Stomach (tissue), 9 donors: ENCODE measurements around the gene ZNF653. TPM values are rescaled to one million over a fixed set of nuclear protein-coding genes. Genes with fewer than 3 reads are reported as not detected.

Experiments used
- DNase-seq, 2 donors: peaks; one replicate each; pipeline versions ENCODE4 v3.0.0 to v3.0.0-alpha.2; 2013 to 2019
- H3K27ac ChIP-seq, 5 donors: fragments of 200-600 bp in 4 of 5; sonication (generic) in 4 of 5; one replicate each; pipeline ENCODE4 v1.5.1; 2013 to 2019; ENCODE audit warnings: mild to moderate bottlenecking in 1 of 5, moderate library complexity in 1 of 5
- H3K27me3 ChIP-seq, 3 donors: fragments of 200-600 bp; sonication (generic); one replicate each; pipeline ENCODE4 v1.5.1; 2017 to 2019; ENCODE audit warnings: mixed run types in 1 of 3
- H3K36me3 ChIP-seq, 4 donors: fragments of 200-600 bp; sonication (generic); 1 replicate in 3 of 4; 2 replicates in 1 of 4; pipeline ENCODE4 v1.5.1; 2016 to 2019
- H3K4me1 ChIP-seq, 4 donors: fragments of 200-600 bp; sonication (generic); one replicate each; pipeline ENCODE4 v1.5.1; 2016 to 2019
- H3K4me3 ChIP-seq, 4 donors: fragments of 200-600 bp; sonication (generic) in 3 of 4; one replicate each; pipeline ENCODE4 v1.5.1; 2016 to 2019; ENCODE audit warnings: mild to moderate bottlenecking in 1 of 4
- H3K9me3 ChIP-seq, 4 donors: fragments of 200-600 bp; sonication (generic); one replicate each; pipeline ENCODE4 v1.5.1; 2016 to 2019
- EP300 ChIP-seq: sonication (generic); formaldehyde crosslinking; IDR thresholded peaks from one replicate; pipeline ENCODE4 v1.6.1; 2017; ENCODE audit warnings: antibody characterized with exemption
- POLR2A ChIP-seq, 4 donors: fragments of 450-650 bp; IDR thresholded peaks; one replicate each; pipeline ENCODE4 v1.6.1; 2016; ENCODE audit warnings: antibody characterized with exemption in 4 of 4, control low read depth in 2 of 4, mild to moderate bottlenecking in 1 of 4, moderate library complexity in 1 of 4
- POLR2AphosphoS5 ChIP-seq, 3 donors: sonication (generic); formaldehyde crosslinking; IDR thresholded peaks; one replicate each; pipeline ENCODE4 v1.6.1; 2016; ENCODE audit warnings: antibody characterized with exemption in 3 of 3
- WGBS, 5 donors: extraction: QIAGEN DNeasy Blood & Tissue Kit in 3 of 5; methylation state at CpG; one replicate each; pipeline versions ENCODE4 v1.1.5 to v1.1.7; 2013 to 2018; 5-methylcytosine and 5-hydroxymethylcytosine counted together
- intact Hi-C: fragments of 100-400 bp; cut with DNase I; formaldehyde crosslinking; loops from one replicate; pipeline ENCODE4 v1.15.1; 2023; ENCODE audit warnings: low total_unique reads
- polyA plus RNA-seq, 3 donors: library from polyadenylated mRNA; stranded (reverse); fragments of 200-250 nt; gene quantifications; one replicate each; pipeline ENCODE4 v1.2.3, GENCODE V29; 2013
- total RNA-seq, 5 donors: library from RNA; depleted of rRNA; stranded (reverse); fragments of >200 nt; gene quantifications; one replicate each; pipeline versions ENCODE4 v1.1.0 to v1.2.3, GENCODE V29; 2014 to 2016
- TF ChIP-seq, protein P1 (sequence below), 7 experiments: fragments of 450-650 bp in 4 of 7; fragments of 200-600 bp in 3 of 7; sonication (generic) in 3 of 7; IDR thresholded peaks; one replicate each; pipeline ENCODE4 v1.5.1; 2016 to 2019; ENCODE audit warnings: antibody characterized with exemption in 7 of 7, control low read depth in 2 of 7, mild to moderate bottlenecking in 1 of 7
- donor health status: healthy with polysubstance abuse.
- donor health status: Bipolar disorder and iron deficiency.
- donor health status: healthy.

ZNF653 gene
- total and polyA plus RNA-seq, 8 donors: 6.7 to 99.6 (median 13.9) TPM

DNA sequence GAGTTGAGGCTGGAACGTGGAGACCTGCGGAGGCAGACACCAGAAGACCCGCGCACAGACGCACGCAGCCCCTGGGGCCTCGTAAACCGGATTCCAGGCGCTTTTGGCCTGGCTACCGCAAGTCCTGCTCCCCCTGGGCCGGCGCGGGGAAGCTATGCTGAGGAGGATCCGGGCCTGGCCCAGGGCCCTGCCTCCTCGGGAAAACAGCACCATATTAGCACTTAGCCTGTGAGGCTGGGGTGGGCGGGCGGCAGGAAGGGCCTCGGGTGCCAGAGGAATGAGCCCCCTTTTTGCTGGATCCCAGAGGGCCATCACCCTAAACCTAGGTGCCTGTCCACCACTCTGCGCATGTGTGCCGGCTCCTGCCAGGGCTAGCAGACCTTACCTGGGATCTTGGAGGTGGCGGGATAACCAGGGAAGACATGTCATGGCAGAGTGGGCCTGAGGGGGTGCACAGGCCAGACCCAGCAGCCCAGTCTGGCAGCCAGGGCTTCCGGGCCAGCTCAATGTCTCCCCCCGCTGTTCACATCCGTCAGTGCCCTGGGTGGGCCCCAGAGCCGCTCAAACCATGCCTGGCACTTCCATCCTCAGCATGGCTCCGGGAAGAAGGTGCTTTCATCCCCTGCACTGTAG is 46.1 kb upstream of the ZNF653 start:
- peaks cover 0 to 19% (median 9%) of the 10 kb centered on the region in 4 donors for H3K4me1 ChIP-seq
- H3K27ac ChIP-seq: peak overlapping the region in 4 of 5 donors; percentile 50 to 85 (median 76)
- H3K9me3 ChIP-seq: no peaks in the 10 kb centered on the region
- DNase-seq: peak in 1 of 2 donors; percentile 48
- H3K27me3 ChIP-seq: no peaks in the 10 kb centered on the region
- 76 to 90% (median 85%) methylated on average over 18 to 26 of the region's 26 CpGs for WGBS, 5 donors
- TF ChIP-seq EP300 (no peak), POLR2AphosphoS5 (IDR thresholded peaks at IDR 0.05) (peak in 1 of 3 donors; percentile 11)
- intact Hi-C loops: no loop called here
- H3K4me3 ChIP-seq: no peak overlapping the region
- H3K36me3 ChIP-seq: peaks cover 29 to 79% (median 66%) of the 10 kb centered on the region in 4 donors

DNA sequence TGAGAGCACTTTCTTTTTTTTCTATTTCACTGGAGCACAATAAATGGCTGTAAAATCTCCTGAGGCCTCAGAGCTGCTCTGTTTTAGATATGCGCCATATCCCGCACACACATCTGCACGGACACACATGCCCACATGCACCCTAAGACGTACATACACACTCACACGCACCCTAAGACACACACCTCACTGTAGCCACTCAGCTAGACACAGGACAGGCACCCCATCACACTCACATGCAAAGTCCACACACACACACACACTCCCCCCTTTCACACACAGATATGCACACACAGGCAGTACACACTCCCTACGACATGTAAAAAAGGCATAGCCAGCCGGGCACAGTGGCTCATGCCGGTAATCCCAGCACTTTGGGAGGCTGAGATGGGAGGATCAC is 44.6 kb upstream of the ZNF653 start:
- Histone ChIP-seq H3K27me3 (no peaks in the 10 kb centered on the region), H3K4me1 (peaks cover 0 to 6% (median 2%) of the 10 kb centered on the region in 4 donors), H3K4me3 (no peak overlapping the region), H3K36me3 (peaks cover 26 to 74% (median 56%) of the 10 kb centered on the region in 4 donors), H3K9me3 (no peaks in the 10 kb centered on the region), H3K27ac (peak overlapping the region in 2 of 5 donors; percentile 25 to 67)
- no peak for DNase-seq
- 74 to 88% (median 86%) methylated on average over 8 of the region's 8 CpGs for WGBS, 5 donors
- TF ChIP-seq POLR2AphosphoS5 (IDR thresholded peaks at IDR 0.05) (no peak), EP300 (no peak)
- intact Hi-C loops: no loop called here

DNA sequence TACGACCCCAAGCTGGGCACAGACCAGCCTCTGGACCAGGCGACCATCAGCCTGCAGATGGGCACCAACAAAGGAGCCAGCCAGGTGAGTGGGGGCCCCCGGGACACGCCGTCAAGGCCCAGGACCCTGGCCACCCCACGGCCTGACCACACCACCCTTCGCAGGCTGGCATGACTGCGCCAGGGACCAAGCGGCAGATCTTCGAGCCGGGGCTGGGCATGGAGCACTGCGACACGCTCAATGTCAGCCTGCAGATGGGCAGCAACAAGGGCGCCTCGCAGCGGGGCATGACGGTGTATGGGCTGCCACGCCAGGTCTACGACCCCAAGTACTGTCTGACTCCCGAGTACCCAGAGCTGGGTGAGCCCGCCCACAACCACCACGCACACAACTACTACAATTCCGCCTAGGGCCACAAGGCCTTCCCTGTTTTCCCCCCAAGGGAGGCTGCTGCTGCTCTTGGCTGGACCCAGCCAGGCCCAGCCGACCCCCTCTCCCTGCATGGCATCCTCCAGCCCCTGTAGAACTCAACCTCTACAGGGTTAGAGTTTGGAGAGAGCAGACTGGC is 43.8 kb upstream of the ZNF653 start:
- Histone ChIP-seq H3K4me1 (peaks cover 0 to 5% (median 2%) of the 10 kb centered on the region in 4 donors), H3K27me3 (no peaks in the 10 kb centered on the region), H3K27ac (peak overlapping the region in 1 of 5 donors; percentile 67), H3K36me3 (peaks cover 24 to 66% (median 48%) of the 10 kb centered on the region in 4 donors), H3K9me3 (no peaks in the 10 kb centered on the region), H3K4me3 (no peak overlapping the region)
- TF ChIP-seq POLR2A (IDR thresholded peaks at IDR 0.05): no peak
- TF ChIP-seq, protein P1, sequence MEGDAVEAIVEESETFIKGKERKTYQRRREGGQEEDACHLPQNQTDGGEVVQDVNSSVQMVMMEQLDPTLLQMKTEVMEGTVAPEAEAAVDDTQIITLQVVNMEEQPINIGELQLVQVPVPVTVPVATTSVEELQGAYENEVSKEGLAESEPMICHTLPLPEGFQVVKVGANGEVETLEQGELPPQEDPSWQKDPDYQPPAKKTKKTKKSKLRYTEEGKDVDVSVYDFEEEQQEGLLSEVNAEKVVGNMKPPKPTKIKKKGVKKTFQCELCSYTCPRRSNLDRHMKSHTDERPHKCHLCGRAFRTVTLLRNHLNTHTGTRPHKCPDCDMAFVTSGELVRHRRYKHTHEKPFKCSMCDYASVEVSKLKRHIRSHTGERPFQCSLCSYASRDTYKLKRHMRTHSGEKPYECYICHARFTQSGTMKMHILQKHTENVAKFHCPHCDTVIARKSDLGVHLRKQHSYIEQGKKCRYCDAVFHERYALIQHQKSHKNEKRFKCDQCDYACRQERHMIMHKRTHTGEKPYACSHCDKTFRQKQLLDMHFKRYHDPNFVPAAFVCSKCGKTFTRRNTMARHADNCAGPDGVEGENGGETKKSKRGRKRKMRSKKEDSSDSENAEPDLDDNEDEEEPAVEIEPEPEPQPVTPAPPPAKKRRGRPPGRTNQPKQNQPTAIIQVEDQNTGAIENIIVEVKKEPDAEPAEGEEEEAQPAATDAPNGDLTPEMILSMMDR (IDR thresholded peaks at IDR 0.05): no peak
- TF ChIP-seq EP300: no peak
- TF ChIP-seq POLR2AphosphoS5 (IDR thresholded peaks at IDR 0.05): no peak
- DNase-seq: no peak
- 74 to 92% (median 89%) methylated on average over 6 to 24 of the region's 24 CpGs for WGBS, 5 donors
- intact Hi-C loops: no loop called here

DNA sequence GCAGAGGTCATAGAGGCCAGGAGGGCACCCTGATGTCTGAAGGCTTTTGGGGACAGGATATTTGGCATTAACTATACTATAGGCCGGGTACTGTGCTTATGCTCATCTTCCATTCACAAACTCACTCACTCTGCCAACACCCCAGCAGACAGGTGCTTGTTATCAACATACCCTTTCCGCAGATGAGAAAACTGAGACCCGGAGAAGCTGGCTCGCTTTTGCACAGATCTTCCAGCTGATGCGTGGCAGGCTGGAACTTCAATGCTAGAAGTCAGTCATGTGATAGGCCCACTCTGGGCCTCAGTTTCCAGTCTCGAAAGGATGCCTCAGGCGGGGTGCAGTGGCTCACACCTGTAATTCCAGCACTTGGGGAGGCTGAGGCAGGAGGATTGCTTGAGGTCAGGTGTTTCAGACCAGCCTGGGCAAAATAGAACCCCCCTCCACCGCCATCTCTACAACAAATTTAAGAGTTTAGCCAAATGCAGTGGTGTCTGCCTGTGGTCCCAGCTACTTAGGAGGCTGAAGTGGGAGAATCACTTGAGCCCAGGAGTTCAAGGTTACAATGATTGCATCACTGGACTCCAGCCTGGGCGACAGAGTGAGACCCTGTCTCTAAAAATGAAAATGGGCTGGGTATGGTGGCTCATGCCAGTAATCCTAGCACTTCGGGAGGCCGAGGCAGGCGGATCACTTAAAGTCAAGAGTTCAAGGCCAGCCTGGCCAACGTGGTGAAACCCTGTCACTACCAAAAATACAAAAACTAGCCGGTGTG is 42.5 kb upstream of the ZNF653 start:
- Histone ChIP-seq H3K4me1 (peaks cover 0 to 5% (median 2%) of the 10 kb centered on the region in 4 donors), H3K9me3 (no peaks in the 10 kb centered on the region), H3K4me3 (no peak overlapping the region), H3K27ac (no peak overlapping the region), H3K36me3 (peaks cover 11 to 53% (median 34%) of the 10 kb centered on the region in 4 donors), H3K27me3 (no peaks in the 10 kb centered on the region)
- no peak for DNase-seq
- TF ChIP-seq POLR2AphosphoS5 (IDR thresholded peaks at IDR 0.05) (no peak), POLR2A (IDR thresholded peaks at IDR 0.05) (no peak), EP300 (no peak)
- TF ChIP-seq, protein P1 (IDR thresholded peaks at IDR 0.05): no peak
- 87 to 94% (median 89%) methylated on average over 13 to 14 of the region's 14 CpGs for WGBS, 5 donors
- intact Hi-C loops: no loop called here

DNA sequence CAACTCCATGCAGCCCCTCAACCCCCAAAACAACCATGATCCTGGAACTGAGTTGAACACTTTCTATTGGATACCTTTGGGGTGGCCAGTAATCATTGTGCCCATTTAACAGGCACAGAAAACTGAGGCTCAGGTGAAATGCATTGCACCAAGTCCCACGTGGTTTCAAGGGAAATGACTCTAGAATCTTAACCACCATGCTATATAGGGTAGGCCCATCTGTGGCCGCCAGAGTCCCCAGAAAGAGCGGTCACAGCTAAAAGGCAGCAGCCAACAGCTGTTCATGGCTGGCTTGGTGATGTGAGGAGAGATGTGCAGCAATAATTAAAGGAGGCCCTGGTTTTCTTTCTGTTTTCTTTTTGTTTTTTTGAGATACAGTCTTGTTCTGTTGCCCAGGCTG is 35.6 kb upstream of the ZNF653 start:
- peak overlapping the region in 3 of 5 donors; percentile 81 to 95 (median 82) for H3K27ac ChIP-seq
- H3K27me3 ChIP-seq: peaks cover 4 to 25% (median 17%) of the 10 kb centered on the region in 3 donors
- H3K9me3 ChIP-seq: no peaks in the 10 kb centered on the region
- peaks cover 0 to 16% (median 11%) of the 10 kb centered on the region in 4 donors for H3K4me1 ChIP-seq
- H3K36me3 ChIP-seq: peaks cover 0 to 5% (median 2%) of the 10 kb centered on the region in 4 donors
- intact Hi-C loops: no loop called here
- no peak for DNase-seq
- H3K4me3 ChIP-seq: peak overlapping the region in 3 of 4 donors; percentile 44 to 51 (median 47)
- TF ChIP-seq POLR2AphosphoS5 (IDR thresholded peaks at IDR 0.05) (no peak), EP300 (no peak), POLR2A (IDR thresholded peaks at IDR 0.05) (no peak)
- TF ChIP-seq, protein P1 (IDR thresholded peaks at IDR 0.05): no peak
- 48 to 68% (median 64%) methylated on average over 3 of the region's 3 CpGs for WGBS, 5 donors
